NCI-H82 treated with DMSO at 0.1 percent for 48 hours (cell line): ENCODE results near the gene AP3S1.
"Not testable (repeated sequence)": the region's sequence is repeated elsewhere in the genome, so short reads cannot be mapped to it uniquely, and the experiment has no call there.

Experiments used
- DNase-seq: peaks from one replicate; lab custom pipeline; 2025; ENCODE audit not compliant: unreplicated experiment; lab: John Stamatoyannopoulos, UW

The AP3S1 gene

DNA sequence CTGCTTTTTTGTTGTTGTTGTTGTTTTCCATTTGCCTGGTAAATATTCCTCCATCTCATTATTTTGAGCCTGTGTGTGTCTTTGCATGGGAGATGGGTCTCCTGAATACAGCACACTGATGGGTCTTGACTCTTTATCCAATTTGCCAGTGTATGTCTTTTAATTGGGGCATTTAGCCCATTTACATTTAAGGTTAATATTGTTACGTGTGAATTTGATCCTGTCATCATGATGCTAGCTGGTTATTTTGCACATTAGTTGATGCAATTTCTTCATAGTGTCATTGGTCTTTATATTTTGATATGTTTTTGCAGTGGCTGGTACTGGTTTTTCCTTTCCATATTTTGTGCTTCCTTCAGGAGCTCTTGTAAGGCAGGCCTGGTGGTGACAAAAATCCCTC lies 16.8 kb upstream of the AP3S1 start:
- not testable (repeated sequence) for DNase-seq

DNA sequence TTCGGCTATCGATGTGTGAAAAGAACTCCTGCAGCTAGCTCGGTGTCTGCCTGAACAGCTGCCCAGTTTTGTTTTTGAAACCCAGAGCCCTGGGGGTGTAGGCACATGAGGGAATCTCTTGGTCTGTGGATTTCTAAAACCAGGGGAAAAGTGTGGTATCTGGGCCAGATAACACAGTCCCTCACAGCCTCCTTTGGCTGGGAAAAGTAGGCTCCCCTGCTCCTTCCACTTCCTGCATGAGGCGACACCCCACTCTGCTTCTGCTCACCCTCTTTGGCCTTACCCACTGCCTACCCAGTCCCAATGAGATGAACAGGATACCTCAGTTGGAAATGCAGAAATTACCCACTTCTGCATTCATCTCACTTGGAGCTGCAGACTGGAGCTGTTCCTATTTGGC lies 15.8 kb upstream of the AP3S1 start:
- DNase-seq = no peak

DNA sequence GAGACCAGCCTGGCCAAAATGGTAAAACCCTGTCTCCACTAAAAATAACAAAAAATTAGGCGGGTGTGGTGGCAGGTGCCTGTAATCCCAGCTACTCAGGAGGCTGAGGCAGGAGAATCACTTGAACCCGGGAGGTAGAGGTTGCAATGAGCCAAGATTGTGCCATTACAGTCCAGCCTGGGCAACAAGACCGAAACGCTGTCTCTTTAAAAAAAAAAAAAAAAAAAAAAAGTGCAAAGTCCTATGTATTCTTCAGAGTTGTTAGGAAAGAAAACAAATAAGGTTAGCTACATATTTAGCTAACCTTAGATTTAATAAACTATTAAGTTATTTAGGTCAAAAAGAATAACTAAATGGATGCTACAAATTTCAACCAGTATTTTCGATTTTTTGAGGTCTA lies 11.8 kb upstream of the AP3S1 start:
- no peak for DNase-seq

DNA sequence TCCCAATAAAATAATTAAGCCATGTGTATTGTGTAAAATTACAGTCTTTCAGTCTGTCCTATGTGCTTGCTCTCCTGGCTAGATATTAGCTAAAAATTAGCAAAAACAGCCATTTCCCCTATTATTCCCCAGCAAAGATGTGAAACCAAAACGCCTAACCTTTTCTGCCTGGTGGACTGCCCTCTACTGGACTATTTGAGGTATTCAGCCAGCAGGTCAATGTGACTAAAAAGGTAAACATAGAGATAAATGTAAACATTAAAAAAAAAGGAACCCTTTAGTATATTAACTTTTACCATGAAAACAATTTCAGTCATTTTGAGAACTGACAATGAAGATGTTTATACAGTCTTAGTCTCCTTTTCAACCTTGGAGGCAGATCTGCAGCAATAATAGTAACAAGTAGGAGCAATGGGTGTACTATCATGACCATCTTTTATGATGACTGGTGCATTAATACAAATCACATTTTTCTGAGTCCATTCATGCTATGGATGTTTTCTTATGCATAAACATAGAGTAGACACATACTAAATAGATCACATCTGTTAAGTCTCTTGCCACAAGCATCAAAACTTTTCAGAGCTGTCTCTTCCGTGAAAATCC lies 10.5 kb upstream of the AP3S1 start:
- no peak for DNase-seq

DNA sequence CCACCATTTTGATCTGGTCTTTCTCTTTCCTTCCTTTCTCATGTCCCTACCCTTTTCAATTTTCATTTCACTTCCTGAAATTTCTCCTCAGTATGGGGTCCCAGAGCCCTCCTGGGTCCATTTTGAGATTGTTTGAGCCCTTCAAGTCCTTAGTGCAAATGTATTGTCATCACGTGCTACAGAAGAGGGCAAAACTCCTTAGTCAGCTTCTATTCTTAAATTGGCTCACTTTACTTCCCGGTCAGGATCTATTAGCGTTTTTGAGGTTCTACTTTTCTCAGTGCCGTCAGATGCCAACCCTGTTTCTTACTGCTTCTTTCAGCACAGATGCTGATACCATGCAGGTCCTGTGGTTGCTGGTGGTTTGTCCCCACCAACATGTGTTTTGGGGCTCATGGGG lies 6.3 kb upstream of the AP3S1 start:
- DNase-seq = no peak

DNA sequence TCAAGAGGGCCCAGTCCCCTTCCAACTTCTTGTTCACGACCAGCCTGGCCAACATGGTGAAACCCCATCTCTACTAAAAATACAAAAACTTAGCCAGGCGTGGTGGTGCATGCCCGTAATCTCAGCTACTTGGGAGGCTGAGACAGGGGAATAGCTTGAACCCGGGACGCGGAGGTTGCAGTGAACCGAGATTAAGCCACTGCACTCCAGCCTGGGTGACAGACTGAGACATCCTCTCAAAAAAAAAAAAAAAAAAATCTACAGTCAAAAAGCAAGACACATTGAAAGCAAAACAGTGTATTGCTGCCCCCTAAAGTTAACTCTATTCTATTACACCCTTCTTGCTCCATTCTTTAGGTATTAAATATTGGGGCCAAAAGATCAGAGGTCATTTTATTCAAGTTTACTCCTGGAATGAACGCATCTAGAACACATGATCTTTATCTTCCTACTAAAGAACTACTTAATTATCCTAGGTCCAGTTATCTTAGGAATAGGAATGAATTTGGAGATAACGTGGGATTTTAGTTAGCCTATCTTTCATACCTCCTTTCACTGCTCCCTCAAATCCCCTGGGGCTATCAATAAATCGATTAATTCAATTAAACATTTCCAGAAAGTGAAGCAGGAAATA lies 2.7 kb upstream of the AP3S1 start:
- peak; percentile 46 for DNase-seq

DNA sequence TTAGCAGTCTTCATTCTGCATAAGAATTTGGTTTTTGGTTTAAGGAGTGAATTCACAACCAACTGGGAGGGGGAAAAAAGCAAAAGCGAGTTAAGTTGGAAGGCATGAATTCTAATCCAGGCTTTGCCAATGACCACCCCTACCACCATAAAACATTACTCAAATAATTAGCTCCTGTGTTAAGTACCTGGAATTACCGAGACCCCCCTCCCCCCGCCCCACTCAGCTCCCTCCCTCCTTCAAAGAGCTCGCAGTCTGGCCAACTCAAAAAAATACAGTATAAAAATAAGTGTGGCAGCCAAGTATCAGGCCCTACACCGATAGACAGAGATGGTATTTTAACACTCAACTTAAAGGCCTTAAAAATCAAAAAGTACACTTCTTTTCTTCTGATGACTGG lies 862 bp upstream of the AP3S1 start:
- no peak for DNase-seq

DNA sequence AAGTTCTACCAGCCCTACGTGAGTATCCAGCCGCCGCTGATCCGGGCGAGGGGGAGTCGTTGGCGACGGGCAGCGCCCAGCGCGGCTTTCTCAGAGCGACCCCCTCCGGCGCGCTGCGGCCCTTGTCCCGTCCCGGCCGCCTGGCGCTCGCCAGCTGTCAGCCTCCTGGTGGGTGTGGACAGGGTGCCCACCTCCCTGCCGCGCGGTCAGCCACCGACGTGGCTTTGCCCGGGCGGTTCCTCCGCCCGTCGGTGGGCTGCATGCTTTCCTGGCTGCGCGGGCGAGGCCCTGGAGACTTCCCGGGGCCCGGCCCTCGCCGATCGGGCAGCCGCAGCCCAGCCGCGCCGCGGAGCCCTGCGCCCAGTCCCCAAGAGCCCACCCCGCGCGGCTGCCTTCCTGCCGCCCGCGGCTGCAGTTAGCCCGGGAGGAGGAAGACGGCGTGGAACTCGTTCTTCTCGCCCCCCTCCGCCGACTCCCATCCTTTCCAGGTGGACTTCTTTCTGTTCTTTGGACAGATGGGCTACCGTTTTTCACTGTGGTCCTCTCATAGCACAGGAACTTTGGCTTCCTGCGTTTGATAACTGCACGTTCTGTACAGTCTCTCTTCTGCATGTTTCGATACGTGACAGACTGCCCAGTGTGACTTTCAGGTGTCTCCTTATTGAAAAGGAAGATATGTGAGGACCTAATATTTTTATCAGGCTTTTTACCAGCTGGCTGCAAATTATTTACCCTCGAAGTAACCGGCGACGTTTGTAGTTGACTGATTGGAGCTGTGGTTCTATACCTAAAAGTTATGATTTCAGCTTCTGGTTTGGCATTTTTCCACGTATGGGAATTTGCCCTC lies 577 bp downstream of the AP3S1 start:
- DNase-seq = peak; percentile 60

DNA sequence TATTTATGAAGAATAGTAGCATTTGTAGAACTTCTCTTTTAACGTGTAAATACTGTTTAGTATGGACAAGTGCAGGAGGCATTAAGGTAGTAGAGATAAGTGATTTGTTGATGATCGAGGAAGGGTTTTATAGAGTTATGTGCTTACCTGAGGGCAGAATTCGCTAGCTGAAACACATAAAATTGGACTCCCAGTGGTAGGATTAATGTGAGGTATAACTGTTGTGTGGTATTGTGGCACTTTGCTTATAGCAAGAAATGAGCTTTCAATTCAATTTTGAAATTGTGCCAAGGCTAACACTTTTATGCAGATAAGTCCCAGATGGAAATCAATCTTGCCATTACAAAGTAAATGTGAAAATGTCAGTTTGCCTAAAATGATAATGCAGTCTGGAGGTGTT lies 1.2 kb downstream of the AP3S1 start:
- DNase-seq = no peak

DNA sequence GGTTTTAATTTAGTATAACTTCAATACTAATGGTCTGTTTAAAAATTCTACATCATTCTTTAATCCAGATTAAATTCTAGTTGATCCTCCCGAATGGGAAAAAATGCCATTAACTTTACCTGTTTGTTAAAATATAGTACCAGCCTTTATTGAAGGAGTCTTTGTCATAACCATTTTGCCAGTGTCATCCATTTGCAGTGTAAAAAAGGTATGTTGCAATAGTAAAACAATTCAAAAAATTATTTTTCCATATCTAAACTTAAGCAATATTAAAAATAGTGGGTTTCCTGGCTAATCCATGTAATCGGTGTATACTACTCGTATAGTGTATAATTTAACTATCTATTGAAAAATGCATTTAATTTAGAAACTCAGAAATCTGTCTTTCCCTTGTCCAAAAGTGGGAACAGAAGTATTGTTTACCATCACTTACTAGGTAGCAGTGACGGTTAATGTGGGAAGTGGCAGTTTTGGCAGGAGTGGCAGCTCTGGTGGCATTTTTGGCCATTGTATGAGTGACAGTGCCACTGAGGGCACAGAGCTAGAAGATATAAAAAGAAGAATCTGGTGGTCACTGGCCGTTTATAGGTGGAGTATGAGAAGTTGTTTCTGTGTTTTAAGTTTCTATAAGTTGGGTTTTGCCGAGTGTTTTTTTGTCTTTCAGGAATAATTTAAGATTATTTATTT lies 1.9 kb downstream of the AP3S1 start:
- DNase-seq = no peak

DNA sequence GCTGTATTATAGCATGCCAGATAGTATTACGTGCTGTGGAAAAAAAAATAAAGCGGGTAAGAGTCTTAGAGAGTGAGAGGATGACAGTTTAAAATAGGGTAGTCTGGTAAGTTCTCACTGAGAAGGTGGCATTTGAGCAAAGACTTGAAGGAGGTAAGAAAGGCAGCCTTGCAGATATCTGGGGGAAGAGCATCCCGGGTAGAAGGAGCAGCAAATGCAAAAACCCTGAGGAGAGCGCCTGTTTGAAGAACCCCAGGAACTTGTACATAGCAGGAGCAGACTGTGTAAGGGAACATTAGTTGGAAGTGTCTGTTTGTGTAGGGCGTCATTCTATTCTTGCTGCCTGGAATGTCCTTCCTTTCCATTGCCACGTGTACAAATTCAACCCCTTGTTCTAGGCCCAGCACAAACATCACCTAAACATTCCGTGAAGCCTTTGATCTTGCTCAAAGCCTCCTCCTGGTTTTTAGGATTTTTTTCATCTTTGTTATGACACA lies 2.6 kb downstream of the AP3S1 start:
- no peak for DNase-seq

DNA sequence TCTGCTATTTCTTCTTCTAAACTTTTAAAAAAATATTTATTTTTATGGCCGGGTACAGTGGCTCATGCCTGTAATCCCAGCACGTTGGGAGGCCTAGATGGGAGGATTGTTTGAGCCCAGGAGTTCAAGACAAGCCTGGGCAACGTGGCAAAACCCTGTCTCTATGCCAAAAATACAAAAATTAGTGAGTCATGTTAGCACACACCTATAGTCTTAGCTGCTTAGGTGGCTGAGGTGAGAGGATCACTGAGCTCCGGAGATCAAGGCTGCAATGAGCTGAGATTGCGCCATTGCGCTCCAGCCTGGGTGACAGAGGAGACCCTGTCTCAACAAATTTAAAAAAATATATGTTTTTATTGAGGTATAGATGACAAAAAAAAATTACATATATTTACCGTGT lies 5.6 kb downstream of the AP3S1 start:
- no peak for DNase-seq

DNA sequence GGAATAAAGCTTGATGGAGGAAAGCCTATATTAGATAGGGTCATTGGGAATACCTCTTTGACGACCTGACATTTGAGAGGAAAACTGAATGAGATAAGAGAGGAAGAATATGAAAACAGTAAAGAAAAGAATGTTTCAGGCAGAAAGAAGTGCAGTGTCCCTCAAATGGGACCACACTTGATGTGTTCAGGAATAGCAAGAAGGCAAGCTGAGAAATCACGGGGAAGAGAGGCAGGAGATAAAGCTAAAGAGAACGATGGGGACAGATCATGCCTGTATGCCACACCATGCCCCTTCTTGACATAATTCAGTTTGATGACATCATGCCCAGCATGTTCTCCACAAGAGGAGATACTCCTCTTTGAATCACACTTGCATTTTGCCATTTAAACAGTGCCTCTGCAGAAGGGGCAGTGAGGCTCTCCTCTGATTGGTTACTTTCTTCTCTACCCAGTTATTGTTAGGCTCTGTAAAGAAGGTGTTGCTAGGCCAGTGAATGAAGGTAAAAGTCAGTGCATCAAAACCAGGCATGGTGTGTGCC lies 7.6 kb downstream of the AP3S1 start:
- no peak for DNase-seq

DNA sequence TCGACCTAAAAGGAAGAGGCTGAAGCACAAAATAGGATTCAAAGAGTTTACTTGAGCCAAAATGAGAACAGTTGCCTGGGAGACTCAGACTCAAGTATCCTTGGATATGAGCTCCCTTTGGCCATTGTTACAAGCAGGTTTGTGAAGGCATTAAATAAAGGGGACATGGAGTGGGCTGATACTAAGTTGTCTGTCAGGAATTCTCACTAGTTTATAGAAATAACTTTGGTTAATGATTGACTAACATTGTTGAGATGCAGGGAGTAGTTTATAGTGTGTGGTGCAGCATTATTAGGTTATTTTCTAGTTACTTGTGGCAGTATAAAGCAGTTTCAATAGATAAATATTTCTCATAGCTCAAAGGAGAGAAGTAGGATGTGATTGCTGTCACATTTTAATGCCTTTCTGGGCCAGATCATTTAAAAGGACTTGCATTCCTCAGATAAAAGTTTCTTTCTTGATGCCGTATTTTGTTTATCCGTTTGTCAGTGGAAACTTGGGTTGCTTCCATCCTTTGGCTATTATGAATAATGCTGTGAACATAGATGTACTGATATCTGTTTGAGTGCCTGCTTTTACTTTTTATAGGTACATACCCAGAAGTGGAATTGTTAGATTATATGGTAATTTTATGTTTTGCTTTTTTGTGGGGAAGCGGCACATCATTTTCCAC lies 9.1 kb downstream of the AP3S1 start:
- DNase-seq = no peak

DNA sequence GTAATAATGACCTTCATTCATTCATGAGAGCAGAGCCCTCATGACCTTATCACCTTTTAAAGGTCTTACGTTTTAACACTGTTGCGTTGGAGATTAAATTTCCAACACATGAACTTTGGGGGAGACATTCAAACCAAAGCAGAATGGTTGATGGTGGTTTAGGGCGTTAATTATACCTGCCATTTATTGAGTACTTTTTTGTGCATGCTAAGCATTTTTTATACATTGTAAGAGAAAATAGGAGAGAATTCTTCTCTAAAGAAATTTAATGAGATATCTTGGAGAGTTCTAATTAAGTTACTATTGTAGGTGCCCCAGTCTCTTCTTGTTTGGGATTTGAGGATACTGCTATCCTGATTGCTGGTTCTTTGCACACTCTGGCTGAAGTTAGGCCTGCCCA lies 12.4 kb downstream of the AP3S1 start:
- DNase-seq = no peak

DNA sequence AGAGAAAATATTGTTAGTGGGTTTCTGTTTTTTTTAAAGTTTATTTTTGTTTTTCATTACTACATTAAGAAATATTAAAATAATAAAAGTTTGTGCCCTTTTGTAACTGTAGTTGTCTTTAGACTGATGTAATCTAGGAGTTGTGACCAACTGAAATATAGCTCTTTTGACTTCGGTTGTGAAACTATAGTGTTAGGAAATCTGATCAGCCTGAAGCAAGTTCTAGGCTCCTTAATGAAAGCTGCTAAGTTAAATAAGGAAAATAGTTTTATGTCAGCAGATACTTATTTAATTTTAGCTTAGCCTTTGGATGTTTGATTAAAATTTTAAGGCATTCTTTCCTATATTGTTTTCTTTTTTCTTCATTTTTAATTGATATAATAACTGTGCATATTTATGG lies 14.2 kb downstream of the AP3S1 start:
- no peak for DNase-seq

DNA sequence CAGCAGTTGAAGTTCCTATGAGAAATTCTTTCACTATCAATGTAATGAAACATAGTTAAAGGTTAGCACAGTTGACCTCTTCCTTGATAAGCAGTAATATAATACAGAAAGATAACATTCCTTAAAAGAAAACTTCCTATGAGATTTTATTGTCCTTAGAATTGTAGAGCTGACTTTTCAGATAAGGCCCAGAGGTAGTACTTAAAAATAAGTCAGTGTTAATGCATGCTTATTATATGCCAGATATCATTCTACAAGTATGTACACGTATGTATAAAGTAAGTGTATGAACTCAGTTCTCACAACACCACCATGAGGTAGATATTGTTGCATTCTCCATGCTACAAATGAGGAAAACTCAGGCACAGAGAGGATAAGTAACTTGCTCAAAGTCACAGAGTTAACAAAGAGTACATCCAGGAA lies 15.3 kb downstream of the AP3S1 start:
- DNase-seq = no peak

DNA sequence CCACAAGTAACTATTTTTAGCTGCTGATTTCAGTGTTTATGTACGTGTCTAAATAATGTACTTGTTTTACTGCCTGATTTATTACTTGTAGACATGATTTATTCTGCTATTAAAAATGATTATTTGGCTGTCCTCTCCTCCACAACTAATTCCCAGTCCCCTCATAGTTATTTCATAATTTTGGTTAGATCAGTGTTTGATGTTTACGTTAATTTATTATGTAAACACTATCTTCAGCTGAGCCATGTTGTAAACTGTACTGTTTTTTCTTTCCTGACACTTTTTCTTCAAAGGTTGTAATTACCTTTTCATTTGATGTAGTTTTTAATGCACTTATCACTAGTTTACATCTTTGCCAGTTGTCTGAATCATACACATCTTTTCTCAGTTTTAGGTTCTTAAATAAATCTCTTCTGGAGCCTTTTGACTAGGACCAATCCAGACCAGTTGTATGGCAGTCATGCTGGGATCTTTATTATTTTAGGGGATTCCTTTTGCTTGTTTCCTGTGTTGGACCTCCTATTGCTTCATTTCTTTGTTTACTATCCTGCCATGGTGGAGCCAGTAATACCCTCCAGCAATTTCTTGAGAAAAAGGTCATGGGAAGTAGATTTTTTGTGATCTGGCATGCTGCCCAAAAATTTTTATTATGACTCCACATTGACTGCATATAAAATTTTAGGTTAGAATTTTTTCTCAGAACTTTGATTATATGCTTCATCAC lies 16.1 kb downstream of the AP3S1 start:
- DNase-seq = no peak

DNA sequence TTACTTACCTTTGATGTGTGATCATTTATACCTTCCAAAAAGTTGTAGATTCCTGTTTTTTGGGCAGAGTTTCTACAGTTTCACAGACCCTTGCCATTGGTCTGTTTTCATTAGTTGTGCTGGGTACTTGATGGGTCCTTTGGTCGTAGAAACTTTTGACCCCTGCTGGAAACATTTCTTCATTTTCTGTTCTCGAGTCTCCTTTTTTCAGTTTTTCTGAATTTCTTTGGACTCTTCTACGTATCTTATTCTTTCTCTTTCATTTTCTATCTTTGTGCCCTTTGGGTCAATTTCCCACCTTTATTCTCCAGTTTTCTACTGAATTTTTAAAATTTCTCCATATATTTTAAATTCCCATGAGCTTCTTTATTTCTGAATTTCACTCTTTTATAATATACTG lies 16.7 kb downstream of the AP3S1 start:
- no peak for DNase-seq

DNA sequence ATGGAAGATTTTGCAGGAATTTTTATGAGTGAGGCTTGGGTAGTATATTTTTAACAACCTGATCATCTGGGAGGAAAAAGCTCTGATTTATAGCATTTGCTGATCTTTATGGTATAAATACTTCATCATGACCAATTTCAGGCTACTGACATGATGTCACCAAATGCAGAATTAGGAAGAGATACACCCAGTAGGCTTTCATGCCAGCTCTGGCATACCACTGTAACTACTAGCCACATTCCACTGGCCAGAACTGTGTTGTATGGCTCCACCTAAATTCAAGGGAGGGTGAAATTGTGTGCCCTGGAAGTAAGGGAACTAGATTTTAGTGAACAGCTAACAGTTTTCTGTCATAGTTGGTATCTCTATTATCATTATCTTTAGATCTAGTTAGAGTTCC lies 17.6 kb downstream of the AP3S1 start:
- DNase-seq = no peak
